ENCODE data around the gene FBXO34.

GRCh38 chr14:55381561-55381960 lies 110.3 kb downstream of the FBXO34 start:
- TF ChIP-seq, protein P1, sequence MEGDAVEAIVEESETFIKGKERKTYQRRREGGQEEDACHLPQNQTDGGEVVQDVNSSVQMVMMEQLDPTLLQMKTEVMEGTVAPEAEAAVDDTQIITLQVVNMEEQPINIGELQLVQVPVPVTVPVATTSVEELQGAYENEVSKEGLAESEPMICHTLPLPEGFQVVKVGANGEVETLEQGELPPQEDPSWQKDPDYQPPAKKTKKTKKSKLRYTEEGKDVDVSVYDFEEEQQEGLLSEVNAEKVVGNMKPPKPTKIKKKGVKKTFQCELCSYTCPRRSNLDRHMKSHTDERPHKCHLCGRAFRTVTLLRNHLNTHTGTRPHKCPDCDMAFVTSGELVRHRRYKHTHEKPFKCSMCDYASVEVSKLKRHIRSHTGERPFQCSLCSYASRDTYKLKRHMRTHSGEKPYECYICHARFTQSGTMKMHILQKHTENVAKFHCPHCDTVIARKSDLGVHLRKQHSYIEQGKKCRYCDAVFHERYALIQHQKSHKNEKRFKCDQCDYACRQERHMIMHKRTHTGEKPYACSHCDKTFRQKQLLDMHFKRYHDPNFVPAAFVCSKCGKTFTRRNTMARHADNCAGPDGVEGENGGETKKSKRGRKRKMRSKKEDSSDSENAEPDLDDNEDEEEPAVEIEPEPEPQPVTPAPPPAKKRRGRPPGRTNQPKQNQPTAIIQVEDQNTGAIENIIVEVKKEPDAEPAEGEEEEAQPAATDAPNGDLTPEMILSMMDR (IDR thresholded peaks at IDR 0.05) = no peak
- TF ChIP-seq EP300 (IDR thresholded peaks at IDR 0.05) = no peak

All from suprapubic skin (tissue), 3 donors.